CD14-positive monocyte (primary cell): Measurements from ENCODE around the gene NSG1. TPM values are rescaled to one million over a fixed set of nuclear protein-coding genes. Genes with fewer than 3 reads are reported as not detected.

Source experiments
- DNase-seq, 3 donors: peaks; one replicate each; pipeline ENCODE4 v3.0.0-alpha.2; 2011 to 2022
- H2AFZ ChIP-seq: 2 replicates; pipeline ENCODE4 v1.6.0; 2012; ENCODE audit warnings: mild to moderate bottlenecking, low read depth, low read length, inconsistent platforms; ENCODE audit not compliant: insufficient read depth, poor library complexity, severe bottlenecking
- H3K27ac ChIP-seq, 2 donors: 1 replicate in 1 of 2; 2 replicates in 1 of 2; pipeline ENCODE4 v1.5.1; 2012 to 2013; ENCODE audit warnings: low read length in 2 of 2, control low read depth in 1 of 2, inconsistent platforms in 1 of 2, low read depth in 1 of 2, mild to moderate bottlenecking in 1 of 2
- H3K27me3 ChIP-seq, 2 donors: one replicate each; pipeline versions ENCODE4 v1.6.0 to v1.6.1; 2011 to 2013; ENCODE audit warnings: low read length in 2 of 2; ENCODE audit not compliant: control insufficient read depth in 2 of 2, insufficient read depth in 2 of 2
- H3K36me3 ChIP-seq, 2 donors: replicated peaks in 1 of 2; 1 replicate in 1 of 2; 2 replicates in 1 of 2; pipeline versions ENCODE4 v1.5.1 to v1.6.1; 2012 to 2013; ENCODE audit warnings: low read length in 2 of 2, control low read depth in 1 of 2, inconsistent platforms in 1 of 2, mild to moderate bottlenecking in 1 of 2; ENCODE audit not compliant: insufficient read depth in 2 of 2, control insufficient read depth in 1 of 2
- H3K4me1 ChIP-seq, 2 donors: 1 replicate in 1 of 2; 2 replicates in 1 of 2; pipeline versions ENCODE4 v1.5.1 to v1.6.1; 2012 to 2013; ENCODE audit warnings: low read length in 2 of 2, control low read depth in 1 of 2, inconsistent platforms in 1 of 2, mild to moderate bottlenecking in 1 of 2, moderate library complexity in 1 of 2; ENCODE audit not compliant: insufficient read depth in 2 of 2, control insufficient read depth in 1 of 2
- H3K4me2 ChIP-seq: replicated peaks from 2 replicates; pipeline ENCODE3; 2012; ENCODE audit warnings: low read length, moderate library complexity, mild to moderate bottlenecking; ENCODE audit not compliant: poor library complexity, severe bottlenecking; ENCODE audit errors: extremely low read depth
- H3K4me3 ChIP-seq, 3 experiments: fragments of 200-600 bp in 1 of 3; sonication (generic) in 1 of 3; replicated peaks in 1 of 3; 1 replicate in 2 of 3; 2 replicates in 1 of 3; pipeline ENCODE4 v1.5.1; 2011 to 2013; ENCODE audit warnings: low read length in 3 of 3, mild to moderate bottlenecking in 3 of 3, control low read depth in 2 of 3, low read depth in 2 of 3, inconsistent platforms in 1 of 3, moderate library complexity in 1 of 3
- H3K79me2 ChIP-seq: 2 replicates; pipeline ENCODE4 v1.6.0; 2012; ENCODE audit warnings: mild to moderate bottlenecking, control low read depth, inconsistent platforms, low read length, moderate library complexity; ENCODE audit not compliant: insufficient read depth
- H3K9ac ChIP-seq: 2 replicates; pipeline ENCODE4 v1.6.0; 2017; ENCODE audit warnings: low read length, mild to moderate bottlenecking; ENCODE audit not compliant: insufficient read depth, poor library complexity, severe bottlenecking
- H3K9me3 ChIP-seq, 2 donors: replicated peaks in 1 of 2; 1 replicate in 1 of 2; 2 replicates in 1 of 2; pipeline versions ENCODE4 v1.5.1 to v1.6.1; 2012 to 2013; ENCODE audit warnings: low read length in 2 of 2, control low read depth in 1 of 2; ENCODE audit not compliant: control insufficient read depth in 1 of 2, insufficient read depth in 1 of 2
- H4K20me1 ChIP-seq: 2 replicates; pipeline ENCODE4 v1.6.0; 2012; ENCODE audit warnings: mild to moderate bottlenecking, low read length, control low read depth, moderate library complexity; ENCODE audit not compliant: insufficient read depth
- H3K27ac Mint-ChIP-seq, 7 donors: one replicate each; pipeline ENCODE4 v1.8.0; 2020; ENCODE audit warnings: mild to moderate bottlenecking in 7 of 7, mixed read lengths in 7 of 7, moderate library complexity in 6 of 7, inconsistent platforms in 2 of 7
- H3K27me3 Mint-ChIP-seq, 3 donors: one replicate each; pipeline ENCODE4 v1.8.0; 2021 to 2022; ENCODE audit warnings: low read depth in 3 of 3, mild to moderate bottlenecking in 3 of 3, mixed read lengths in 3 of 3, moderate library complexity in 3 of 3, inconsistent platforms in 1 of 3
- H3K36me3 Mint-ChIP-seq, 2 donors: one replicate each; pipeline ENCODE4 v1.8.0; 2020; ENCODE audit warnings: mixed read lengths in 2 of 2, inconsistent platforms in 1 of 2, mild to moderate bottlenecking in 1 of 2
- H3K4me1 Mint-ChIP-seq: one replicate; pipeline ENCODE4 v1.8.0; 2020; ENCODE audit warnings: mild to moderate bottlenecking, mixed read lengths
- H3K4me3 Mint-ChIP-seq, 2 donors: one replicate each; pipeline ENCODE4 v1.8.0; 2020; ENCODE audit warnings: mild to moderate bottlenecking in 2 of 2, mixed read lengths in 2 of 2, moderate library complexity in 1 of 2
- H3K9me3 Mint-ChIP-seq, 7 donors: one replicate each; pipeline ENCODE4 v1.8.0; 2020 to 2022; ENCODE audit warnings: mixed read lengths in 7 of 7, mild to moderate bottlenecking in 6 of 7, moderate library complexity in 6 of 7, inconsistent platforms in 2 of 7
- CTCF ChIP-seq: fragments of 200-600 bp; IDR thresholded peaks from one replicate; pipeline ENCODE4 v1.8.0; 2022; ENCODE audit warnings: antibody characterized with exemption, mild to moderate bottlenecking
- WGBS: methylation state at CpG from one replicate; pipeline ENCODE4 v1.1.5; 2013; ENCODE audit warnings: missing lambda C conversion rate; ENCODE audit not compliant: insufficient coverage; 5-methylcytosine and 5-hydroxymethylcytosine counted together
- intact Hi-C, 2 donors: fragments of 100-400 bp; cut with micrococcal nuclease; formaldehyde crosslinking; loops; one replicate each; pipeline versions ENCODE4 v1.15.0 to v1.15.1; 2023
- polyA plus RNA-seq, 3 donors: library from polyadenylated mRNA; depleted of rRNA in 1 of 3; unstranded in 2 of 3; stranded (reverse) in 1 of 3; fragments of 300-500 nt in 2 of 3; fragments of >200 nt in 1 of 3; fragmentation: Illumina TruSeq in 2 of 3; gene quantifications; 1 replicate in 2 of 3; 2 replicates in 1 of 3; pipeline ENCODE4 v1.2.3, GENCODE V29; 2012 to 2021

Gene NSG1
- polyA plus RNA-seq, 3 donors: 0.10 TPM; not detected in 2

- no peaks in the 10 kb centered on the region for H3K4me1 ChIP-seq
- intact Hi-C loops: no loop called here
- WGBS: 90% methylated on average over 2 of the region's 5 CpGs
- Mint-ChIP-seq H3K9me3 (no peaks in the 10 kb centered on the region), H3K4me3 (no peak overlapping the region), H3K27me3 (no peaks in the 10 kb centered on the region), H3K4me1 (no peaks in the 10 kb centered on the region), H3K36me3 (peaks cover 71 to 76% of the 10 kb centered on the region in 2 donors), H3K27ac (peak overlapping the region in 1 of 7 donors; percentile 52)
- H2AFZ ChIP-seq: no peak overlapping the region
- no peaks in the 10 kb centered on the region for H3K27me3 ChIP-seq
- H3K27ac ChIP-seq: no peak overlapping the region
- H3K9me3 ChIP-seq: no peaks in the 10 kb centered on the region
- no peak for TF ChIP-seq CTCF
- H3K36me3 ChIP-seq: peaks cover 65 to 92% of the 10 kb centered on the region in 2 donors
- no peak overlapping the region for H3K4me3 ChIP-seq
- no peak for DNase-seq
- H3K9ac ChIP-seq: no peak overlapping the region
- no peak overlapping the region for H3K4me2 ChIP-seq
- H3K79me2 ChIP-seq: no peaks in the 10 kb centered on the region
- H4K20me1 ChIP-seq: no peaks in the 10 kb centered on the region
Measured at GRCh38 chr4:4457803-4458553, 71.1 kb downstream of the NSG1 start.

GRCh38 chr4:4459181-4459580, 72.3 kb downstream of the NSG1 start:
- no peaks in the 10 kb centered on the region for H3K4me1 Mint-ChIP-seq
- Histone ChIP-seq H3K27me3 (no peaks in the 10 kb centered on the region), H3K9me3 (no peaks in the 10 kb centered on the region), H3K79me2 (no peaks in the 10 kb centered on the region), H3K4me3 (no peak overlapping the region), H3K9ac (no peak overlapping the region), H2AFZ (no peak overlapping the region), H3K27ac (no peak overlapping the region), H3K36me3 (peaks cover 59 to 89% of the 10 kb centered on the region in 2 donors), H3K4me2 (no peak overlapping the region), H4K20me1 (no peaks in the 10 kb centered on the region), H3K4me1 (no peaks in the 10 kb centered on the region)
- no peaks in the 10 kb centered on the region for H3K27me3 Mint-ChIP-seq
- 96% methylated on average over 4 of the region's 5 CpGs for WGBS
- H3K4me3 Mint-ChIP-seq: no peak overlapping the region
- peaks cover 62 to 66% of the 10 kb centered on the region in 2 donors for H3K36me3 Mint-ChIP-seq
- no peak for TF ChIP-seq CTCF
- no peaks in the 10 kb centered on the region for H3K9me3 Mint-ChIP-seq
- DNase-seq: no peak
- intact Hi-C loops: no loop called here
- H3K27ac Mint-ChIP-seq: peak overlapping the region in 1 of 7 donors; percentile 46
